Neural cell (in vitro differentiated cells): Measurements from ENCODE around the gene ELOB.

ENCODE experiments used
- CTCF ChIP-seq: fragments of 450-650 bp; IDR thresholded peaks from 2 replicates; pipeline ENCODE4 v1.5.1; 2014; ENCODE audit warnings: antibody characterized with exemption, mild to moderate bottlenecking, moderate library complexity; ENCODE audit not compliant: poor library complexity, severe bottlenecking
- EP300 ChIP-seq: fragments of 450-650 bp; conservative IDR thresholded peaks from 2 replicates; pipeline ENCODE4 v1.6.1; 2014; ENCODE audit warnings: antibody characterized with exemption, mild to moderate bottlenecking, moderate library complexity; ENCODE audit not compliant: poor library complexity, severe bottlenecking
- EZH2 ChIP-seq: fragments of 200-600, 300-800 bp; shearing (Covaris generic), sonication (generic); IDR thresholded peaks from 2 replicates; pipeline ENCODE4 v1.6.1; 2014; ENCODE audit warnings: antibody characterized with exemption, low read length, borderline replicate concordance, mild to moderate bottlenecking; ENCODE audit not compliant: insufficient read depth, poor library complexity, severe bottlenecking
- MXI1 ChIP-seq: fragments of 450-650 bp; conservative IDR thresholded peaks from 2 replicates; pipeline ENCODE4 v1.6.1; 2014; ENCODE audit warnings: antibody characterized with exemption, mild to moderate bottlenecking; ENCODE audit not compliant: poor library complexity, severe bottlenecking
- RAD21 ChIP-seq: fragments of 450-650 bp; conservative IDR thresholded peaks from 2 replicates; pipeline ENCODE4 v1.6.1; 2014; ENCODE audit warnings: antibody characterized with exemption, mild to moderate bottlenecking, moderate library complexity
- TF ChIP-seq, protein P1 (sequence below): IDR thresholded peaks from 2 replicates; pipeline ENCODE4 v1.6.1; 2012; ENCODE audit warnings: borderline replicate concordance

DNA sequence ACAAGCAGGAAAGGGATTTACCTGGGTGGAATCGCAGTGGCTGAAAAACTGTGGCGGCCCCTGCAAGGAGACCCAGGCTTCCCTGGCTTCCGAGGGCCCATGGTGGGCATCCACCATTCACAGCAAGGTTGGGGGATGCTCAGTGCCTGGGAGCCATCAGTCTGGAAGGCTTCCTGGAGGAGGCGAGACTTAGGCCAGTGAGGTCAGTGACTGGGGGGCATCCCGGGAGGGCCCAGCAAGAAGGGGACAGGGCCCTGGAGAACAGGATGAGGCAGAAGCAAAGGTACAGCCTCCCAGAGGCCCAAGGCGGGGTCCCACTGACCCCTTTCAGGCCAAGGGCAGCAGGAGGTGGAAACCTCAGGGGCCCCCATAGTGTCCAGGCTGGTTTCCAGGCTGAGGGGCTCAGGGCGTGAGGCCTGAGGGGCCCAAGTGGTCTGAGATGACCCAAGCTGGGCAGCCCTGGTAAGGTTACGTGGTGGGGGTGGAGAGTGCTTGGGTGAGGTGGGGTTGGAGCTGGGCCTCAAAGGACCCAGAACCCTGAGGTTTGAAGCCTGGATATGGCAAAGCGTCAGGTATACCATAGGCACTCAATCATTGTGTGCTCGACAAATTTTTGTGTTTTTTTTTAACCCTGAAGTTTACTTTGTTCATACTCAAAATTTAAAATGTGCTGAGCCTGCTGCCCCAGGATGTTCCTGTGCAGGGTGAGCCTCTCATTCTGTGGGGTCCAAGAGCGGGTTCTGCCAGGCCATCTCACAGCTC, 40.4 kb downstream of the ELOB start:
- no peak for TF ChIP-seq RAD21
- no peak for TF ChIP-seq CTCF
- TF ChIP-seq EZH2 = no peak
- TF ChIP-seq, protein P1, sequence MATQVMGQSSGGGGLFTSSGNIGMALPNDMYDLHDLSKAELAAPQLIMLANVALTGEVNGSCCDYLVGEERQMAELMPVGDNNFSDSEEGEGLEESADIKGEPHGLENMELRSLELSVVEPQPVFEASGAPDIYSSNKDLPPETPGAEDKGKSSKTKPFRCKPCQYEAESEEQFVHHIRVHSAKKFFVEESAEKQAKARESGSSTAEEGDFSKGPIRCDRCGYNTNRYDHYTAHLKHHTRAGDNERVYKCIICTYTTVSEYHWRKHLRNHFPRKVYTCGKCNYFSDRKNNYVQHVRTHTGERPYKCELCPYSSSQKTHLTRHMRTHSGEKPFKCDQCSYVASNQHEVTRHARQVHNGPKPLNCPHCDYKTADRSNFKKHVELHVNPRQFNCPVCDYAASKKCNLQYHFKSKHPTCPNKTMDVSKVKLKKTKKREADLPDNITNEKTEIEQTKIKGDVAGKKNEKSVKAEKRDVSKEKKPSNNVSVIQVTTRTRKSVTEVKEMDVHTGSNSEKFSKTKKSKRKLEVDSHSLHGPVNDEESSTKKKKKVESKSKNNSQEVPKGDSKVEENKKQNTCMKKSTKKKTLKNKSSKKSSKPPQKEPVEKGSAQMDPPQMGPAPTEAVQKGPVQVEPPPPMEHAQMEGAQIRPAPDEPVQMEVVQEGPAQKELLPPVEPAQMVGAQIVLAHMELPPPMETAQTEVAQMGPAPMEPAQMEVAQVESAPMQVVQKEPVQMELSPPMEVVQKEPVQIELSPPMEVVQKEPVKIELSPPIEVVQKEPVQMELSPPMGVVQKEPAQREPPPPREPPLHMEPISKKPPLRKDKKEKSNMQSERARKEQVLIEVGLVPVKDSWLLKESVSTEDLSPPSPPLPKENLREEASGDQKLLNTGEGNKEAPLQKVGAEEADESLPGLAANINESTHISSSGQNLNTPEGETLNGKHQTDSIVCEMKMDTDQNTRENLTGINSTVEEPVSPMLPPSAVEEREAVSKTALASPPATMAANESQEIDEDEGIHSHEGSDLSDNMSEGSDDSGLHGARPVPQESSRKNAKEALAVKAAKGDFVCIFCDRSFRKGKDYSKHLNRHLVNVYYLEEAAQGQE = no peak
- no peak for TF ChIP-seq EP300
- TF ChIP-seq MXI1 = no peak
